ENCODE data around the gene SPP2. TPM values are rescaled to one million over a fixed set of nuclear protein-coding genes. Genes with fewer than 3 reads are reported as not detected.
A peak's percentile ranks its signal among the peaks of the same experiment; 100 is the strongest.

Gene SPP2
- total RNA-seq, 1 experiment from 2014 or later = not detected

DNA sequence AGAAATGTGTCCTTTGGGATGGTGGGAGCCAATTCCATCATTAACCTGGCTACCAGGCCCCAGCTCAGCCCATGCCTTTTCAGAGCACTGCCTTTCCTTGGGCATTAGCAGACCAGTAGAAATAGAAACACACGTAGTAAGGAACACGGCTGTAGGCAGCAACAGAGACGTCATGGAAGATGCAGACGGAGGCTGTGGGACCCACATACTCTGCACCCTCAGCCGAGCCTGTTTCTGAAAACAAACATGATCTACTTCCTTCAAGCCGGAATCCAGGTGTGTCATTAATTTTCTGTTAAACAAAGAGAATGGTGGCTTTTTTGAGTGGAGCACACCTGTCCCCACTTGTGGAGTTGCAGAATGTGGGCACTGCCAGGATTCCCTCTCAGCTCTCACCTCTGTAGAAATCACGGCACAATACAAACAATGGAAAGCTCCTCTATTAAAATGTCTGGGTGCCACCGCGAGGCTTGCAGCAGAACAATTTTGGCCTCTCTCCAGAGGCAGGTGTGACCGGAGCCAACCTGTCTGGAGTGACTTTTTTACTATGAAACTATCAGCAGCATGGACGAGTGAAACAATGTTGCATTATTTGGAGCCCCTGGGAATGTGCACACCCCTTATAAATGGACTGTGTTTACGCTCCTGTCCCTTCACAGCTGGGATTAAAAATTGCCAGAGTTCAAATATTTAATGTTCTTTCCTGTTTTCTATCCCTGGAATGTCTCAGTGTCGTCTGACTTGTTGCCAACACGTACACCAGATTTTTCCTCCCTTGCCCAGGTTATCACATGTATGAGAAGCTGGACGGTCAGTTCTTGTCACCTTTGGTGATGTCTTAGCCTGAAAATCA lies 31.7 kb downstream of the SPP2 start:
- Mint-ChIP-seq H3K4me3 (no peak overlapping the region), H3K4me1 (no peaks in the 10 kb centered on the region), H3K27me3 (ENCODE audit: low read depth) (peaks cover 7% of the 10 kb centered on the region), H3K36me3 (ENCODE audit: insufficient read depth in 1 of 3, low read depth in 3 of 3) (no peaks in the 10 kb centered on the region; a peak in 2 of 7 replicates), H3K9me3 (peaks cover 2 to 8% of the 10 kb centered on the region in 2 experiments; a peak in 2 of 5 replicates), H3K27ac (no peak overlapping the region; a peak in 1 of 7 replicates)
- Histone ChIP-seq H3K79me2 (ENCODE audit: insufficient read depth, low read length) (no peaks in the 10 kb centered on the region), H3K56ac (ENCODE audit: insufficient read length, low read depth, low read length) (peak overlapping the region; percentile 50), H4K20me1 (ENCODE audit: control insufficient read depth, insufficient read depth, insufficient read length) (no peaks in the 10 kb centered on the region), H4K91ac (ENCODE audit: insufficient read length, low read depth, low read length) (no peak overlapping the region), H3K23me2 (ENCODE audit: insufficient read length, low read depth, low read length, poor library complexity, severe bottlenecking) (peaks cover 4% of the 10 kb centered on the region), H2AFZ (ENCODE audit: low read length) (no peak overlapping the region), H3K9me3 (ENCODE audit: control insufficient read depth, low read depth, low read length) (no peaks in the 10 kb centered on the region), H3T11ph (ENCODE audit: low read length) (no peak overlapping the region), H3K9ac (ENCODE audit: extremely low read depth, insufficient read length, low read length) (no peak overlapping the region), H4K5ac (ENCODE audit: insufficient read length, low read depth, low read length) (no peak overlapping the region), H3K4me1 (ENCODE audit: insufficient read depth, low read length) (no peaks in the 10 kb centered on the region), H2BK15ac (ENCODE audit: low read depth, low read length) (no peak overlapping the region), H3K4me2 (ENCODE audit: insufficient read depth, insufficient read length, low read length) (no peak overlapping the region), H2BK12ac (ENCODE audit: insufficient read length, low read depth, low read length) (no peak overlapping the region), H2AK5ac (ENCODE audit: insufficient read length, low read length) (no peak overlapping the region), H3K18ac (ENCODE audit: insufficient read length, low read depth, low read length) (no peak overlapping the region), H3K27ac (ENCODE audit: insufficient read length, low read depth, low read length) (no peak overlapping the region), H2BK20ac (ENCODE audit: low read depth, low read length, poor library complexity, severe bottlenecking) (no peak overlapping the region), H3K27me3 (ENCODE audit: insufficient read depth, low read length) (no peaks in the 10 kb centered on the region), H3K14ac (ENCODE audit: insufficient read depth, low read length) (no peak overlapping the region), H3K23ac (ENCODE audit: insufficient read length, low read depth, low read length) (no peak overlapping the region), H2BK5ac (ENCODE audit: insufficient read length, low read length) (no peak overlapping the region), H4K8ac (replicated peaks; ENCODE audit: insufficient read length, low read depth, low read length) (no peak overlapping the region), H3K79me1 (ENCODE audit: insufficient read depth, low read depth, low read length, poor library complexity, severe bottlenecking) (no peaks in the 10 kb centered on the region), H3K4ac (ENCODE audit: low read depth, low read length) (no peak overlapping the region), H2BK120ac (ENCODE audit: low read depth, low read length, poor library complexity, severe bottlenecking) (no peak overlapping the region)
- DNase-seq = no peak
- WGBS (ENCODE audit: extremely low coverage, insufficient read length, low lambda C conversion rate) = no CpG with 5 or more reads among the region's 15 CpGs
- TF ChIP-seq, protein P1, sequence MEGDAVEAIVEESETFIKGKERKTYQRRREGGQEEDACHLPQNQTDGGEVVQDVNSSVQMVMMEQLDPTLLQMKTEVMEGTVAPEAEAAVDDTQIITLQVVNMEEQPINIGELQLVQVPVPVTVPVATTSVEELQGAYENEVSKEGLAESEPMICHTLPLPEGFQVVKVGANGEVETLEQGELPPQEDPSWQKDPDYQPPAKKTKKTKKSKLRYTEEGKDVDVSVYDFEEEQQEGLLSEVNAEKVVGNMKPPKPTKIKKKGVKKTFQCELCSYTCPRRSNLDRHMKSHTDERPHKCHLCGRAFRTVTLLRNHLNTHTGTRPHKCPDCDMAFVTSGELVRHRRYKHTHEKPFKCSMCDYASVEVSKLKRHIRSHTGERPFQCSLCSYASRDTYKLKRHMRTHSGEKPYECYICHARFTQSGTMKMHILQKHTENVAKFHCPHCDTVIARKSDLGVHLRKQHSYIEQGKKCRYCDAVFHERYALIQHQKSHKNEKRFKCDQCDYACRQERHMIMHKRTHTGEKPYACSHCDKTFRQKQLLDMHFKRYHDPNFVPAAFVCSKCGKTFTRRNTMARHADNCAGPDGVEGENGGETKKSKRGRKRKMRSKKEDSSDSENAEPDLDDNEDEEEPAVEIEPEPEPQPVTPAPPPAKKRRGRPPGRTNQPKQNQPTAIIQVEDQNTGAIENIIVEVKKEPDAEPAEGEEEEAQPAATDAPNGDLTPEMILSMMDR (conservative IDR thresholded peaks at IDR 0.05) = no peak

Data from H9 (cell line).